ENCODE results near the gene IGFALS.
A peak's percentile ranks its signal among the peaks of the same experiment; 100 is the strongest.
"Not testable (repeated sequence)": the region's sequence is repeated elsewhere in the genome, so short reads cannot be mapped to it uniquely, and the experiment has no call there.

Gene IGFALS

DNA sequence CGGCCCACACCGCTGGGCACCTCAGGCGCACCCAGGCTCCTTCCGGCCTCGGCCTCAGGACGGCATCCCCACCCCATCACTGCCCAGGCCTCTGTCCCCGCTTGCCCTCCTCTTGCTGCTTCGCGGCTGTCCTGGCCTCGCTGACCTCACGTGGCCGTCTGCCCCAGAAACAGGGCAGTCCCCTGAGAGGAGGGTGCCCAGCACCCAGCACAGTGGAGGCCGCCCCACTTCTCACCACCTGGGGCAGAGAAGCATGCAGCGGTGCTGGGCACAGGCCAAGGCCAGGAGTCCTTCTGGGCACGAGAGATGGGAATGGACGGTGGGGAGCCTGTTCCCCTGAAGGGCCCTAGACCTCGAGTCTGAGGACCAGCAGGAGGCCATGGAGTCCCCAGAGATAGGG, 24.2 kb upstream of the IGFALS start:
- no peak for DNase-seq

- DNase-seq: no peak
Observed at GRCh38 chr16:1817276-1817589, 23.7 kb upstream of the IGFALS start.

- no peak for DNase-seq
Observed at GRCh38 chr16:1816396-1817275, 23.1 kb upstream of the IGFALS start.

DNA sequence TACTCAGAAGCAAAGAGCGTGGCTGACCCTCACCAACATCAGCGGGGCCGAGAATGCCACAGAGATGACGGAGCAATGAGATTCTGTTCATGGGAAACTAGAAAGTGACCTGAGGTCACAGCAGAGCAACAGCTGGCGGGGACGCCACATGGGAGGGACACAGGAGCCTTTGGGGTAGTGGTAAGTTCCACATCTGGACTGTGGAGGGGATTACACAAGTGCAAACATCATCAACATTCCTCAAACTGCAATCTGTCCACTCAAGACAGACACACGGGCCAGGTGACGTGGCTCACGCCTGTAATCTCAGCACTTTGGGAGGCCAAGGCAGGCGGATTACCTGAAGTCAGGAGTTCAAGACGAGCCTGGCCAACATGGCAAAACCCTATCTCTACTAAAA, 22.0 kb upstream of the IGFALS start:
- no peak for DNase-seq

- peak in 2 of 4 experiments; percentile 24 to 55 for DNase-seq
Observed at GRCh38 chr16:1812732-1813163, 19.2 kb upstream of the IGFALS start.

DNA sequence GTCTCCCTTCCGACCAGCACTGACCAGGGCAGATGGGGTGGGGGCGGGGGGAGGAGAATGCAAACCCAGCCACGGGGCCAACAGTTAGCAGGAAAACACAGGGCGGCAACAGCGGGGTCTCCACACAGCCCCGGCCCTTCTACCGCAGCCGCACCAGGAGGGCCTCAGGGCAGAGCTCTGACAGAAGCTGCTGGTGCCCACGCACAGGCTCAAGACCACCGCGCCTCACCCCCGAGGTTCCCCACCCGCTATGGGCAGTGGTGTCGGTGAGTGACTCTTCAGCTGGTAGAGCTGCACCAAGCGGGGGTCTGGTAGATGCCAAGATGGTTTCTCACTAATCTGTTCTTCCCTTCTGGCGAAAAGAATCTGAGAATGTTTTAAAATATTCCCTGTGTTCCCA, 17.0 kb upstream of the IGFALS start:
- no peak for DNase-seq

- DNase-seq: no peak
Observed at GRCh38 chr16:1810106-1810505, 16.6 kb upstream of the IGFALS start.

- no peak for DNase-seq
Observed at GRCh38 chr16:1809281-1809801, 15.8 kb upstream of the IGFALS start.

- no peak for DNase-seq
Observed at GRCh38 chr16:1808691-1809090, 15.2 kb upstream of the IGFALS start.

GRCh38 chr16:1807626-1808025, 14.1 kb upstream of the IGFALS start:
- DNase-seq: no peak

DNA sequence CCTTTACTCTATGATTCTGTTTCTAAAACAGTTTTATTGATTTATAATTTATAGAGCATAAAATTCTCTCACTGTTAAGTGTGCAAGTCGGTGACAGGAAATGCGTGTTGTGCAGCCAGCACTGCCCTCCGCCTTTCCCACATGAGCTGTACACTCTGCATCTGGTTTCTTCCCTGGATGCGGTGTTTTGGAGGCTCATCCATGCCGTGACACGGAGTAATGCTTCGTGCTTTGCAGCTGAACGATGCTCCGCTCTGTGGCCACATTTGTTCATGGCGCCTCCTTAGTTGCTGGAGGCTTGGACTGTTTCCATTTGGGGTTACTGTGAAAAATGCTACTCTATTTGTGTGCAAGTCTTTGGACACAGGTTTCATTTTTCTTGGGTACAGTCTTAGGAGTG, 7.2 kb upstream of the IGFALS start:
- no peak for DNase-seq

GRCh38 chr16:1799263-1799662, 5.8 kb upstream of the IGFALS start:
- DNase-seq: not testable (repeated sequence)

DNA sequence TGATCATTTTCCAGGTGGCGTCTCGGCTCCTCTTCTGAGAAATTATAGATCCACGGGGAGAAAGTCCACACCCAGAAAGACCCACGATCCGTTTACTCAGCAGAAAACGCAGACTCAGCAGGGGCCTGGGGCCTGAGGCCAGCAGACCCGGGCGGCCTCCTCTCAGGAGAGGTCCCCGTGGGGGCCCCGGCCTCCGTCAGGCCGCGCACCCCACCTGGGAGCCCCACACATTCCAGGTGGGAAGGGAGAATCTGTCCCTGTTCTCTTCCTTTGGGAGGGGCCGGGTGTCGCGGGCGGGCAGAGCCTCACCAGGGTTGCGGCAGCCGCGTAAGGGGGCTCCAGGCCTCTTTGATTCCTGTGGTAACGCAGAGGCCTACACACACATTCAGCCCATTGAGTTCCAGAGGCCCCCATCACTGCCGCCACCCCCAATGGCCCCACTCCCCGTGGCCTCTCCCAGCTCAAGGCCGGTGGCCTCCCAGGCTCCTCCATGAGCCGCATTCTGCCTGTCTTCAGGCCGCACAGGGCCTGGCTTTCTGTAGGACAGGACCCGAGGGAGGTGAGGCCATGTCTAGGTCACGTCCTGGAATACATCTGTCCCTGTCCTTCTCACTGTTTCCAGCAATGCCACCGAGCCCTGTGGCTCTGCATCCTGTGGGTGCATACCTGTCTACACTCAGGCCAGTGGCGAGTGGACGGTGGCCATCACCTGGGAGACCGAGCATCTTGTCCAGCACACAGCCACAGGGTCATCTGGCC, 1.6 kb upstream of the IGFALS start:
- DNase-seq: no peak

GRCh38 chr16:1794221-1794871, 841 bp upstream of the IGFALS start:
- DNase-seq: no peak

DNA sequence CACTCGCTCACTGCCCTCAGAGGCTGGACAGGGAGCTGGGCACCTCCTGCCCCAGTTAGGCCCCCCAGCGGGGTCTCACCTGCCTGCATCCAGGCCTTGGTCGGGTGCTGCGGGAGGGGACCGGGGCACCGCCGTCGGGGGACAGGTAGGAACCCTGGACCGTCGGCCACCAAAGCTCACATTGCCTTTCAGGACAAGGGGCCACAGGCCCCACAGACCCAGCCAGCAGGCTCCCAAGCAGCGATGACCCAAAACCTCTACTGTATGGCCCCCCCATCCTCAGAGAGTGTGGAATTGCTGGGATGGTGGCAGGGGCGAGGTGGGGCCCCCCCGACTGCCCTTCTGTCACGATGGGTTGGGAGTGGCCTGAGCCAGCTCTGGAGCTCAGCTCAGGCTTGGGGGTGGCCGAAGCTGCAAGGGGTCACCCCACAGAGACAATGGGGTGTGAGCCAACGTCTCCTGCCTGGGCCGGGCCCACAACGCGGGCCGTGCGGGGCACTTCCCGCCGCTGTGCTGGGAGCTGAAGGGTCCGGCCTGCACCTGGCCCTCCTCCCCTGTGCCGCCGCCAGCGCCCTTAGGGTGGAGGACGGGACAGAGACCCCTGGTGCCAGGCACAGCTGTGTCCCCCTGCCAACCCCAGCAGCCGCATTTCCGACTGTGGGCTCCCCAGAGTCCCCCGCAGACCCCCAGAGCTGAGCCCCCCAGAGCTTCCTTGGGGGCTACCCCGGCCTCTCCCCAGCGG, 498 bp downstream of the IGFALS start:
- DNase-seq: no peak

GRCh38 chr16:1791943-1792812, 1.3 kb downstream of the IGFALS start:
- DNase-seq: no peak

GRCh38 chr16:1791256-1791942, 2.1 kb downstream of the IGFALS start:
- no peak for DNase-seq

DNA sequence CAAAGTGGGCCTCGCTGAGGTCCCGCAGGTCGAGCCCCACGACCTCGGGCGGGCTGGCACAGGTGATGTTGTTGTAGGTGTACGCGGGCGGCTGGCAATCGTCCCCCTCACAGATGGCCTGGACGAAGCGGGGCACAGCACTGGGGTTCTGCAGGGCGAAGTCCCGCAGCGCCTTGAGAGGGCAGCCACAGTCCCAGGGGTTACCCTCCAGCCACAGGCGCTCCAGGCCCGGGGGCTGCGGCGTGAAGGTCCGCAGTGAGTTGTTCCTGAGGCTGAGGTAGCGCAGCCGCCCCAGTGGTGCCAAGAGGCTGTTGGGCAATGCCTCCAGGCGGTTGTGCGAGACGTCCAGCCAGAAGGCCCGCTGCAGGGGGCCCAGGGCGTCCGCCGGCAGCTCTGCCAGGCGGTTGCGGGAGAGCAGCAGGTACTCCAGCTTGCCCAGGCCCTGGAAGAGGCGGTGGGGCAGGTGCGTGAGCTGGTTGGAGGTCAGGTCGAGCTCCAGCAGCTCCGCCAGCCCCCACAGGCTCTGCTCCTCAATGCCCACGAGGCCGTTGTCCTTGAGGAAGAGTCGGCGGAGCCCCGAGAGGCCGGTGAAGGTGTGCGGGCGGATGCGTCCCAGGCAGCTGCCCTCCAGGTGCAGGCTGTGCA, 2.8 kb downstream of the IGFALS start:
- no peak for DNase-seq

DNA sequence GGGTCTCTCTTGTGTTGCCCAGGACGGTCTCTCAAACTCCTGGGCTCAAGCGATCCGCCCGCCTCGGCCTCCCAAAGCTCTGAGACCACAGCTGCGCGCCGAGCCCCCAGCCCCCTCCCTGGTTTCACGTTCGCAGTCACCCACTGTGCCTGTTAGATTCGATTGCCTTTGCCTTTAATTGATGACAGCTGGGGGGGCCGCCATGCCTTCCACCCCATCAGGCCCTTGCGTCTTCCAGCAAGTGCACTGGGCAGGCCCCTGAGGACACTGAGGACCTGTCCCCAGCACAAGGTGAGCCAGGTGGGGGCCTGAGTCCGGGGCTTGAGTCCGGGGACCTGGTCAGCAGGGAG, 3.3 kb downstream of the IGFALS start:
- no peak for DNase-seq

- no peak for DNase-seq
Observed at GRCh38 chr16:1789643-1790045, 3.9 kb downstream of the IGFALS start.

DNA sequence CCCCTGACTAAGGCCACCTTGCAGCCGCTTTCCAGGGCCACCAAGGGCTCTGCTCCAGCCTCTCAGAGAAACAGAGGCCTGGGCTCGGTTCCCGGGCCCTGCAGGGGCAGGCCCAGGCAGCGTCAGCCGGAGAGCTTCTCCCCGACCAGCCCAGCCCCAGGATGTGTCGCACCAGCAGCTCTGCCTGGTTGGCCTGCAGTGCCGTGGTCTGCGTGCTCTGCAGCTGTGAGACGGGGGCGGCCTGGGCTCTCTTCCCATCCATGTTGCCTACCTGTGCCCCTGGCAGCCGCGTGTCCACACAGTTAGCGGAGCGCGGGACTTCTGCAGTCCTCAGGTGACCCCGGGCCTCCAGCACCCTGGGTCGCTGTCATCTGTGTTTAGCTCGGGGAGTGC, 4.8 kb downstream of the IGFALS start:
- DNase-seq: no peak

All from activated naive CD4-positive, alpha-beta T cell (primary cell).